ENCODE measurements around the gene MPP1.
"Not testable (repeated sequence)": the region's sequence is repeated elsewhere in the genome, so short reads cannot be mapped to it uniquely, and the experiment has no call there.

MPP1 gene

GRCh38 chrX:154804957-154805695 is at the start of gene MPP1:
Gene MPP1 (minus strand): TSS chrX:154805485. CDS start chrX:154805373, 112 bp downstream.
- DNase-seq (ENCODE audit: low read depth, low spot score): no peak

GRCh38 chrX:154850957-154851611 is 45.8 kb upstream of the MPP1 start:
- no peak for DNase-seq (ENCODE audit: low read depth, low spot score)

- DNase-seq (ENCODE audit: low read depth, low spot score): no peak
Measured at GRCh38 chrX:154840856-154841255, 35.6 kb upstream of the MPP1 start.

- no peak for DNase-seq (ENCODE audit: low read depth, low spot score)
Measured at GRCh38 chrX:154836163-154836562, 30.9 kb upstream of the MPP1 start.

- DNase-seq (ENCODE audit: low read depth, low spot score): no peak
Measured at GRCh38 chrX:154834562-154834961, 29.3 kb upstream of the MPP1 start, which contains the start of gene SMIM9. Gene SMIM9 (minus strand): TSS chrX:154834662. CDS start chrX:154830856, 3,806 bp downstream.

GRCh38 chrX:154833746-154834274 is 28.5 kb upstream of the MPP1 start:
- DNase-seq (ENCODE audit: low read depth, low spot score): no peak

GRCh38 chrX:154829926-154830442 is 24.7 kb upstream of the MPP1 start:
- DNase-seq (ENCODE audit: low read depth, low spot score): no peak

GRCh38 chrX:154829134-154829533 is 23.8 kb upstream of the MPP1 start:
- no peak for DNase-seq (ENCODE audit: low read depth, low spot score)

- DNase-seq (ENCODE audit: low read depth, low spot score): no peak
Measured at GRCh38 chrX:154828016-154828408, 22.7 kb upstream of the MPP1 start.

- no peak for DNase-seq (ENCODE audit: low read depth, low spot score)
Measured at GRCh38 chrX:154827194-154828015, 22.1 kb upstream of the MPP1 start.

- DNase-seq (ENCODE audit: low read depth, low spot score): not testable (repeated sequence)
Measured at GRCh38 chrX:154825586-154825985, 20.3 kb upstream of the MPP1 start.

GRCh38 chrX:154824638-154825037 is 19.4 kb upstream of the MPP1 start:
- no peak for DNase-seq (ENCODE audit: low read depth, low spot score)

GRCh38 chrX:154822029-154822428 is 16.7 kb upstream of the MPP1 start:
- no peak for DNase-seq (ENCODE audit: low read depth, low spot score)

GRCh38 chrX:154821523-154821922 is 16.2 kb upstream of the MPP1 start:
- DNase-seq (ENCODE audit: low read depth, low spot score): no peak

GRCh38 chrX:154819771-154820341 is 14.6 kb upstream of the MPP1 start:
- no peak for DNase-seq (ENCODE audit: low read depth, low spot score)

GRCh38 chrX:154818916-154819770 is 13.9 kb upstream of the MPP1 start:
- no peak for DNase-seq (ENCODE audit: low read depth, low spot score)

- DNase-seq (ENCODE audit: low read depth, low spot score): not testable (repeated sequence)
Measured at GRCh38 chrX:154817048-154817618, 11.8 kb upstream of the MPP1 start.

- DNase-seq (ENCODE audit: low read depth, low spot score): not testable (repeated sequence)
Measured at GRCh38 chrX:154816326-154816898, 11.1 kb upstream of the MPP1 start.

- DNase-seq (ENCODE audit: low read depth, low spot score): no peak
Measured at GRCh38 chrX:154815274-154815818, 10.1 kb upstream of the MPP1 start.

Measured in iPS DF 19.7 (cell line).